Keratinocyte (primary cell): ENCODE measurements around the gene PCARE.

Source experiments
- CTCF ChIP-seq, 3 experiments: IDR thresholded peaks in 1 of 3; conservative IDR thresholded peaks in 1 of 3; optimal IDR thresholded peaks in 1 of 3; 2 replicates in 2 of 3; 3 replicates in 1 of 3; pipeline versions ENCODE3 to v1.5.1; 2011; ENCODE audit warnings: low read length in 3 of 3, mild to moderate bottlenecking in 3 of 3, moderate library complexity in 2 of 3, control low read depth in 1 of 3, inconsistent platforms in 1 of 3; ENCODE audit not compliant: insufficient read depth in 2 of 3; ENCODE audit errors: extremely low read depth in 1 of 3
- EZH2 ChIP-seq: IDR thresholded peaks from one replicate; pipeline ENCODE4 v1.6.1; 2012; ENCODE audit warnings: inconsistent platforms, mild to moderate bottlenecking, low read length, moderate library complexity

- TF ChIP-seq CTCF (optimal IDR thresholded peaks at IDR 0.05 in 1 of 3, IDR thresholded peaks at IDR 0.05 in 1 of 3, conservative IDR thresholded peaks at IDR 0.05 in 1 of 3; ENCODE audit: extremely low read depth in 1 of 3, insufficient read depth in 2 of 3, low read length in 3 of 3) (no peak), EZH2 (no peak)
These were observed 11.3 kb downstream of the PCARE start for GRCh38 chr2:29063056-29063455.
